ENCODE results near the gene CSAG1. TPM values are rescaled to one million over a fixed set of nuclear protein-coding genes. Genes with fewer than 3 reads are reported as not detected.
"Not testable (repeated sequence)": the region's sequence is repeated elsewhere in the genome, so short reads cannot be mapped to it uniquely, and the experiment has no call there.

Gene CSAG1
- total and polyA plus RNA-seq, 12 donors = not detected

DNA sequence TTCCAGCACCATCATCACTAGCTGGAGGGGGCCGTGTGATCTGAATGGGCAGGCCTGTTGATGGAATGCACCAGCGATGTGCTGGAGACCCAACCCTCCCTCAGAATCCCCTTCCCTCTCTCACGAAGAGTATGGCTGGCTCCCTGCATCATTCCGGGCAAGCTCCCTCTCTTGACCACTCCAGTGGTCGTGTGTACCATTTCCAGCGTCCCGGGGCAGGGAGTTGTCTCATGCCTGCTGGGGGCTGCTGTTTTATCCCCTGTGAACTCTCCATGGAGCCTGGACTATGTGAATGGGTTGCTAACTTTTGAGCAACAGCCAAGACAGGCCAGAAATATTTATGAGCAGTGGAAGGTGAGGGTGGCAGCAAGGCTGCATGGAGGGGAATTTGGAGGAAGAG lies 8.1 kb downstream of the CSAG1 start:
- H3K4me3 ChIP-seq = no peak overlapping the region
- H3K4me1 ChIP-seq = no peaks in the 10 kb centered on the region
- no peak overlapping the region for H3K27ac ChIP-seq
- intact Hi-C loops (cut with DNase I) = no loop called here
- no peak for DNase-seq
- WGBS, 2 donors = 65 to 66% methylated on average over 7 of the region's 7 CpGs
- no peaks in the 10 kb centered on the region for H3K36me3 ChIP-seq
- ATAC-seq = no peak
- no peaks in the 10 kb centered on the region for H3K27me3 ChIP-seq
- TF ChIP-seq, protein P1, sequence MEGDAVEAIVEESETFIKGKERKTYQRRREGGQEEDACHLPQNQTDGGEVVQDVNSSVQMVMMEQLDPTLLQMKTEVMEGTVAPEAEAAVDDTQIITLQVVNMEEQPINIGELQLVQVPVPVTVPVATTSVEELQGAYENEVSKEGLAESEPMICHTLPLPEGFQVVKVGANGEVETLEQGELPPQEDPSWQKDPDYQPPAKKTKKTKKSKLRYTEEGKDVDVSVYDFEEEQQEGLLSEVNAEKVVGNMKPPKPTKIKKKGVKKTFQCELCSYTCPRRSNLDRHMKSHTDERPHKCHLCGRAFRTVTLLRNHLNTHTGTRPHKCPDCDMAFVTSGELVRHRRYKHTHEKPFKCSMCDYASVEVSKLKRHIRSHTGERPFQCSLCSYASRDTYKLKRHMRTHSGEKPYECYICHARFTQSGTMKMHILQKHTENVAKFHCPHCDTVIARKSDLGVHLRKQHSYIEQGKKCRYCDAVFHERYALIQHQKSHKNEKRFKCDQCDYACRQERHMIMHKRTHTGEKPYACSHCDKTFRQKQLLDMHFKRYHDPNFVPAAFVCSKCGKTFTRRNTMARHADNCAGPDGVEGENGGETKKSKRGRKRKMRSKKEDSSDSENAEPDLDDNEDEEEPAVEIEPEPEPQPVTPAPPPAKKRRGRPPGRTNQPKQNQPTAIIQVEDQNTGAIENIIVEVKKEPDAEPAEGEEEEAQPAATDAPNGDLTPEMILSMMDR (IDR thresholded peaks at IDR 0.05) = no peak
- no peaks in the 10 kb centered on the region for H3K9me3 ChIP-seq

DNA sequence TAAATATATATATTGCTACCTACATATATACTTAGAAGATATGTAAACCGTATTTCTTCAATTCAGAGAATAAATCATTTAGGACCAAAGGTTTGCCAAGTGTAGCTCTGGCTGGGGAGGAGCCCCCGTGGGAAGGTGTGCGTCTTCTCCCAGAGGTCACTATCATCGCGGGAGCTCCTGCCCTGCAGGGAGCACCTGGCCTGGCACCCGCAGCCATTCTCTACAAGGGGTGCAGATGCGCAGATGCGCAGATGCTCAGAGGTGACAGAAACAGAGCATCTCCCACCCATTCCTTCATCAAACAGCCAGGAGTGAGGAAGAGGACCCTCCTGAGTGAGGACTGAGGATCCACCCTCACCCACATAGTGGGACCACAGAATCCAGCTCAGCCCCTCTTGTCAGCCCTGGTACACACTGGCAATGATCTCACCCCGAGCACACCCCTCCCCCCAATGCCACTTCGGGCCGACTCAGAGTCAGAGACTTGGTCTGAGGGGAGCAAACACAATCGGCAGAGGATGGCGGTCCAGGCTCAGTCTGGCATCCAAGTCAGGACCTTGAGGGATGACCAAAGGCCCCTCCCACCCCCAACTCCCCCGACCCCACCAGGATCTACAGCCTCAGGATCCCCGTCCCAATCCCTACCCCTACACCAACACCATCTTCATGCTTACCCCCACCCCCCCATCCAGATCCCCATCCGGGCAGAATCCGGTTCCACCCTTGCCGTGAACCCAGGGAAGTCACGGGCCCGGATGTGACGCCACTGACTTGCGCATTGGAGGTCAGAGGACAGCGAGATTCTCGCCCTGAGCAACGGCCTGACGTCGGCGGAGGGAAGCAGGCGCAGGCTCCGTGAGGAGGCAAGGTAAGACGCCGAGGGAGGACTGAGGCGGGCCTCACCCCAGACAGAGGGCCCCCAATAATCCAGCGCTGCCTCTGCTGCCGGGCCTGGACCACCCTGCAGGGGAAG lies 19.4 kb downstream of the CSAG1 start, which contains the start of gene MAGEA2B:
TSS of gene MAGEA2B (plus strand) at position 814 of the 973 bp plus-strand sequence. CDS start 2,479 bp downstream, outside the sequence.
- H3K4me1 ChIP-seq; H3K27me3 ChIP-seq; intact Hi-C loops (cut with DNase I); H3K27ac ChIP-seq; DNase-seq; H3K9me3 ChIP-seq; H3K36me3 ChIP-seq; ATAC-seq; H3K4me3 ChIP-seq: not testable (repeated sequence)
- no CpG with 5 or more reads among the region's 35 CpGs for WGBS, 2 donors

DNA sequence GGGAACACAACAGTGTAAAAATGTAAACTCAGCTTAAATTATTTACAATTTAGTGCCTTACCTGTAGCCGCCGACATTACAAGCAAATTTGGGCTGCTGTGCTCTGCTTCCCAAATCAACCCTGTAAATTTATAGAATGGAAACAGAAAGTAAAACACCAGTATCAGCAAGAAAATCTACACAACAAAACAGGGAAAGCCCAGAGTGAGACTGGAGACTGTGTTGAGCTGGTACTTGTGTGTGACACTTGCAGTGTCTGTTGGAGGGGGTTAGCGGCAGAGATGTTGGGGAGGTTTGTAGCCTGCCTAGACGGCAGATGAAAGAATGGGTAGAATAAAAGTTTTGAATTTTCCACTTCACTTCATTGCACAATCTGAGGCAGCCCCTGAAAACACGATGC lies 20.3 kb downstream of the CSAG1 start:
- WGBS, 2 donors = no CpG with 5 or more reads among the region's 5 CpGs
- H3K36me3 ChIP-seq; H3K4me3 ChIP-seq; intact Hi-C loops (cut with DNase I); H3K27ac ChIP-seq; H3K9me3 ChIP-seq; H3K27me3 ChIP-seq; ATAC-seq; DNase-seq; H3K4me1 ChIP-seq: not testable (repeated sequence)

- DNase-seq; H3K9me3 ChIP-seq; intact Hi-C loops (cut with DNase I); H3K27me3 ChIP-seq; H3K36me3 ChIP-seq; ATAC-seq; H3K27ac ChIP-seq; H3K4me1 ChIP-seq; H3K4me3 ChIP-seq: not testable (repeated sequence)
- no CpG with 5 or more reads among the region's 2 CpGs for WGBS, 2 donors
These were observed 24.3 kb downstream of the CSAG1 start, which contains the start of gene CSAG2 for GRCh38 chrX:152709173-152709572. Gene CSAG2 (minus strand): TSS chrX:152709273. CDS start chrX:152709112, 161 bp downstream.

- not testable (repeated sequence) for H3K27ac ChIP-seq
- ATAC-seq = peak in 3 of 8 donors; percentile 30 to 58 (median 39)
- WGBS, 2 donors = 83 to 100% methylated on average over 1 to 3 of the region's 7 CpGs
These were observed 27.0 kb downstream of the CSAG1 start for GRCh38 chrX:152706500-152706899.

DNA sequence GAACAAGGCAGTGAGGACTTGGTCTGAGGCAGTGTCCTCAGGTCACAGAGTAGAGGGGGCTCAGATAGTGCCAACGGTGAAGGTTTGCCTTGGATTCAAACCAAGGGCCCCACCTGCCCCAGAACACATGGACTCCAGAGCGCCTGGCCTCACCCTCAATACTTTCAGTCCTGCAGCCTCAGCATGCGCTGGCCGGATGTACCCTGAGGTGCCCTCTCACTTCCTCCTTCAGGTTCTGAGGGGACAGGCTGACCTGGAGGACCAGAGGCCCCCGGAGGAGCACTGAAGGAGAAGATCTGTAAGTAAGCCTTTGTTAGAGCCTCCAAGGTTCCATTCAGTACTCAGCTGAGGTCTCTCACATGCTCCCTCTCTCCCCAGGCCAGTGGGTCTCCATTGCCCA lies 33.1 kb downstream of the CSAG1 start:
- H3K36me3 ChIP-seq; H3K27ac ChIP-seq; H3K27me3 ChIP-seq; intact Hi-C loops (cut with DNase I); ATAC-seq; DNase-seq; H3K4me3 ChIP-seq; H3K4me1 ChIP-seq; H3K9me3 ChIP-seq: not testable (repeated sequence)
- 85 to 90% methylated on average over 3 to 4 of the region's 5 CpGs for WGBS, 2 donors

More at GRCh38 chrX:152706500-152706899, 27.0 kb downstream of the CSAG1 start:
- H3K4me1 ChIP-seq; H3K27me3 ChIP-seq; intact Hi-C loops (cut with DNase I); DNase-seq; H3K4me3 ChIP-seq; H3K9me3 ChIP-seq; H3K36me3 ChIP-seq: not testable (repeated sequence)

GRCh38 chrX:152697952-152698931 lies 35.3 kb downstream of the CSAG1 start, which contains the start of gene MAGEA3:
Gene MAGEA3 (plus strand): TSS chrX:152698794. CDS start chrX:152700833, 2,039 bp downstream.
- not testable (repeated sequence) for H3K36me3 ChIP-seq, H3K27me3 ChIP-seq, DNase-seq

GRCh38 chrX:152681012-152681411 lies 52.5 kb downstream of the CSAG1 start:
- H3K27me3 ChIP-seq; H3K4me3 ChIP-seq; H3K36me3 ChIP-seq; DNase-seq; H3K9me3 ChIP-seq; H3K4me1 ChIP-seq; intact Hi-C loops (cut with DNase I); ATAC-seq; H3K27ac ChIP-seq: not testable (repeated sequence)
- WGBS, 2 donors = no CpG with 5 or more reads among the region's 3 CpGs

More at GRCh38 chrX:152697952-152698931, 35.3 kb downstream of the CSAG1 start, which contains the start of gene MAGEA3:
- 90 to 95% methylated on average over 3 to 4 of the region's 34 CpGs for WGBS, 2 donors
- H3K4me1 ChIP-seq; ATAC-seq; H3K27ac ChIP-seq; intact Hi-C loops (cut with DNase I); H3K4me3 ChIP-seq; H3K9me3 ChIP-seq: not testable (repeated sequence)
